Uterus (tissue), 2 donors: ENCODE data around the gene TEX13B.

ENCODE experiments used
- CTCF ChIP-seq, 4 experiments: fragments of 200-600 bp in 2 of 4; fragments of 450-650 bp in 2 of 4; sonication (generic) in 2 of 4; IDR thresholded peaks; one replicate each; pipeline ENCODE4 v1.5.1; 2016 to 2019; ENCODE audit warnings: antibody characterized with exemption in 4 of 4, mild to moderate bottlenecking in 2 of 4, moderate library complexity in 1 of 4
- POLR2A ChIP-seq, 2 donors: fragments of 450-650 bp; IDR thresholded peaks; one replicate each; pipeline ENCODE4 v1.6.1; 2016; ENCODE audit warnings: antibody characterized with exemption in 2 of 2, mild to moderate bottlenecking in 1 of 2, moderate library complexity in 1 of 2

DNA sequence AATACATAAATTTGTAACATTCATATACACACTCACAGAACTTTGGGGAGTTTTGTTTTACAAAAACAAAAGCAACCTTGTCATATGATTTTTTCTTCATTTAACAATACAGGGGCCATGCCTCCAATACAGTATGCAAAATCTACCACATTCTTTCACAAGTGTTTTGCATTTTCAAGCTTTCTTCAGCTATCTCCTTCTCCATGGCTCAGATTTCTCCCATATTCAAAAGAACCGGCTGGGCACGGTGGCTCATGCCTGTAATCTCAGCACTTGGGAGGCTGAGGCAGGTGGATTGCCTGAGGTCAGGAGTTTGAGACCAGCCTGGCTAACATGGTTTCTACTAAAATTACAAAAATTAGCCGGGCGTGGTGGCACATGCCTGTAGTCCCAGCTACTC lies 4.1 kb downstream of the TEX13B start:
- TF ChIP-seq CTCF (IDR thresholded peaks at IDR 0.05) (no peak), POLR2A (IDR thresholded peaks at IDR 0.05) (no peak)
